ENCODE results near the gene MSTN.

GRCh38 chr2:190068764-190069163 is 6.2 kb upstream of the MSTN start:
- TF ChIP-seq CTCF (IDR thresholded peaks at IDR 0.05; ENCODE audit: low read depth, low read length, missing input control) (no peak), RAD21 (IDR thresholded peaks at IDR 0.05) (no peak), TAF1 (conservative IDR thresholded peaks at IDR 0.05) (no peak), ZBTB33 (IDR thresholded peaks at IDR 0.05) (no peak), REST (IDR thresholded peaks at IDR 0.05) (no peak)

All from liver (tissue), 3 donors.